ENCODE results near the gene WDR36. TPM values are rescaled to one million over a fixed set of nuclear protein-coding genes. Genes with fewer than 3 reads are reported as not detected.

WDR36 gene
- total RNA-seq: 10 to 100 TPM; 28.5 to 32.0 TPM
- 19.9 TPM for polyA plus RNA-seq (2013, experiment 1 of 2)
- polyA plus RNA-seq (2013, experiment 2 of 2): 18.6 TPM
- long read RNA-seq, experiment 1, partial matches to known transcripts: 0 of 13 reads
- long read RNA-seq, experiment 1, other reads (novel, unspliced or antisense): 13 of 13 reads
- long read RNA-seq, experiment 2, full-length matches to known transcripts: 32 of 38 reads
- long read RNA-seq, experiment 2, partial matches to known transcripts: 3 of 38 reads
- long read RNA-seq, experiment 2, other reads (novel, unspliced or antisense): 3 of 38 reads
- long read RNA-seq, experiment 3, full-length matches to known transcripts: 111 of 169 reads
- long read RNA-seq, experiment 3, partial matches to known transcripts: 38 of 169 reads
- long read RNA-seq, experiment 3, other reads (novel, unspliced or antisense): 20 of 169 reads
- long read RNA-seq, experiment 4, full-length matches to known transcripts: 8 of 21 reads
- long read RNA-seq, experiment 4, partial matches to known transcripts: 10 of 21 reads
- long read RNA-seq, experiment 4, other reads (novel, unspliced or antisense): 3 of 21 reads

DNA sequence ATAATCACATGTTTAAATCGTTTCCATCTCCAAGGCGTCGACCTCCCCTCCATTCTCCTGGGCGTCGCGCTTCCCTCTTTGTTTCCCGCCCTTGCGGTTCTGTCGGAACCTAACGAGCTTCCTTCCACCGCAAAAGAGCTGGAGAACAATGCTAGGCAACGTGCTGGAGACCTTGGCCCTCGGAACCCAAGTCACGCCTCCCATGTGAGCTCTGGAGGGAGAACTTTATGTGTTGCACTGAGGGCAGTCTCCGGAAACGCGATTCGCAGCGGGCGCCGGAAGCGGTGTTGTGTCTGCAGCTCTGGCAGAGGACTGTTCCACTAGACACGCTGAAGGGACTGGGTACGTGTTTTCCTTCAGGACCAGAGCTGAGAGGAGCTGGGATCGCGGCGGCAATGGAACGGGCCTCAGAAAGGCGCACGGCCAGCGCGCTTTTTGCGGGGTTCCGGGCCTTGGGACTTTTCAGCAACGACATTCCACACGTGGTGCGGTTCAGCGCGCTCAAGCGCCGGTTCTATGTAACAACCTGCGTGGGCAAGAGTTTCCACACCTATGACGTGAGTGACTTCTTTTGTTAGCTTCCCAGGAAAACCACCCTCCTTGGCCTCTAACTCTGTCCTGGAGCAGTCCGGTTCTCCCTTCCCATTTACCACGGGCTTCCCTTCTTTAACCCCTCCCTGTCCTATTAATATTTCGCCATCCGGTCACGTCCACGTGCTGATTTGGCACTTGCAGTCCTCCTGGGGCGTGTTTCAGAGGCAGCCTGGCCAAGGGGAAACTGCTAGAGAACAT lies at the start of gene WDR36:
TSS of gene WDR36 (plus strand) at position 287 of the 792 bp plus-strand sequence. CDS start at position 396, 109 bp downstream.
- Mint-ChIP-seq H3K36me3 (ENCODE audit: low read depth) (peaks cover 14% of the 10 kb centered on the region), H3K9me3 (peaks cover 18% of the 10 kb centered on the region), H3K4me3 (peak within 1 kb of the TSS; percentile 97), H3K27me3 (ENCODE audit: insufficient read depth) (peaks cover 19% of the 10 kb centered on the region), H3K4me1 (peaks cover 11% of the 10 kb centered on the region), H3K27ac (peak within 1 kb of the TSS; percentile 89)
- peak within 1 kb of the TSS; percentile 52 for H3K27ac ChIP-seq (ENCODE audit: low read depth, low read length)
- TF ChIP-seq, protein P1, sequence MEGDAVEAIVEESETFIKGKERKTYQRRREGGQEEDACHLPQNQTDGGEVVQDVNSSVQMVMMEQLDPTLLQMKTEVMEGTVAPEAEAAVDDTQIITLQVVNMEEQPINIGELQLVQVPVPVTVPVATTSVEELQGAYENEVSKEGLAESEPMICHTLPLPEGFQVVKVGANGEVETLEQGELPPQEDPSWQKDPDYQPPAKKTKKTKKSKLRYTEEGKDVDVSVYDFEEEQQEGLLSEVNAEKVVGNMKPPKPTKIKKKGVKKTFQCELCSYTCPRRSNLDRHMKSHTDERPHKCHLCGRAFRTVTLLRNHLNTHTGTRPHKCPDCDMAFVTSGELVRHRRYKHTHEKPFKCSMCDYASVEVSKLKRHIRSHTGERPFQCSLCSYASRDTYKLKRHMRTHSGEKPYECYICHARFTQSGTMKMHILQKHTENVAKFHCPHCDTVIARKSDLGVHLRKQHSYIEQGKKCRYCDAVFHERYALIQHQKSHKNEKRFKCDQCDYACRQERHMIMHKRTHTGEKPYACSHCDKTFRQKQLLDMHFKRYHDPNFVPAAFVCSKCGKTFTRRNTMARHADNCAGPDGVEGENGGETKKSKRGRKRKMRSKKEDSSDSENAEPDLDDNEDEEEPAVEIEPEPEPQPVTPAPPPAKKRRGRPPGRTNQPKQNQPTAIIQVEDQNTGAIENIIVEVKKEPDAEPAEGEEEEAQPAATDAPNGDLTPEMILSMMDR (conservative IDR thresholded peaks at IDR 0.05): no peak
- peak; percentile 98 for DNase-seq
- no peaks in the 10 kb centered on the region for H3K4me1 ChIP-seq (ENCODE audit: control insufficient read depth, insufficient read depth, low read length)
- H3K36me3 ChIP-seq (ENCODE audit: control insufficient read depth, insufficient read depth, low read length): peaks cover 14% of the 10 kb centered on the region
- no peaks in the 10 kb centered on the region for H3K27me3 ChIP-seq (ENCODE audit: control insufficient read depth, insufficient read depth, low read length, poor library complexity, severe bottlenecking)
- peaks cover 11% of the 10 kb centered on the region for H3K9me3 ChIP-seq (ENCODE audit: control insufficient read depth, low read length)
- WGBS, 2 experiments (ENCODE audit: insufficient coverage in 1 of 2, insufficient read length in 1 of 2): 2 to 3% methylated on average over 11 to 50 of the region's 50 CpGs
- H3K9ac ChIP-seq (ENCODE audit: extremely low read depth, low read length, poor library complexity, severe bottlenecking): peak within 1 kb of the TSS; percentile 77
- peak within 1 kb of the TSS; percentile 93 for H3K4me3 ChIP-seq (ENCODE audit: low read length)

DNA sequence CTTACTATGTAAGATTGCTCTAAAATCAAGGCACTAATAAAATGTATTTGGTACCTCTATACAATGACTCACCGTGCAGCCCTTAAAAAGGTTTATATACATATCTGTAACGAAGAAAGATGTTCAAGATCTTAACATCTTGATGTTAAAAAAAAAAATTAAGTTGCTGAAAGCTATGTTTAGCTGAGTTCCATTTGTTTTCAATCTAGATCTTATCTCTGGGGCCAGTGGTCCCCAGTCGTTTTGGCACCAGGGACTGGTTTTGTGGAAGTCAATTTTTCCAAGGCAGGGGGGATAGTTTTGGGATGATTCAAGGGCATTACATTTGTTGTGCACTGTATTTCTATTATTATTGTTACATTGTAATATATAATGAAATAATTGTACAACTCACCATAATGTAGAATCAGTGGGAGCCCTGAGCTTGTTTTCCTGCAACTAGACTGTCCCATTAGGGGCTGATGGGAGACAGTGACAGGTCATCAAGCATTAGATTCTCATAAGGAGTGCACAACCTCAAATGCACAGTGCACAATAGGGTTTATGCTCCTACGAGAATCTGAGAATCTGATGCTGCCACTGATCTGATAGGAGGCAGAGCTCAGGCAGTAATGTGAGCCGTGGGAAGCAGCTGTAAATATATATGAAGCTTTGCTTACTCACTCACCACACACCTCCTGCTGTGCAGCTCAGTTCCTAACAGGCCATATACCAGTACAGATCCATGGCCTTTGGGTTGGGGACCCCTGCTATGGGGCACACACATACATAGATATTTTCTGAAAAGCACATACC lies 48.2 kb upstream of the WDR36 start:
- peak; percentile 78 for DNase-seq
- WGBS, 2 experiments (ENCODE audit: insufficient coverage in 1 of 2, insufficient read length in 1 of 2): 94 to 95% methylated on average over 4 to 5 of the region's 5 CpGs

More for the DNA sequence above, 48.2 kb upstream of the WDR36 start:
- Mint-ChIP-seq H3K9me3 (no peaks in the 10 kb centered on the region), H3K4me1 (no peaks in the 10 kb centered on the region), H3K27me3 (ENCODE audit: insufficient read depth) (no peaks in the 10 kb centered on the region), H3K36me3 (ENCODE audit: low read depth) (no peaks in the 10 kb centered on the region), H3K4me3 (no peak overlapping the region), H3K27ac (peak overlapping the region; percentile 5)
- Histone ChIP-seq H3K9ac (ENCODE audit: extremely low read depth, low read length, poor library complexity, severe bottlenecking) (no peak overlapping the region), H3K4me3 (ENCODE audit: low read length) (no peak overlapping the region), H3K36me3 (ENCODE audit: control insufficient read depth, insufficient read depth, low read length) (no peaks in the 10 kb centered on the region), H3K27ac (ENCODE audit: low read depth, low read length) (no peak overlapping the region), H3K4me1 (ENCODE audit: control insufficient read depth, insufficient read depth, low read length) (no peaks in the 10 kb centered on the region), H3K9me3 (ENCODE audit: control insufficient read depth, low read length) (no peaks in the 10 kb centered on the region), H3K27me3 (ENCODE audit: control insufficient read depth, insufficient read depth, low read length, poor library complexity, severe bottlenecking) (no peaks in the 10 kb centered on the region)
- TF ChIP-seq, protein P1 (conservative IDR thresholded peaks at IDR 0.05): no peak

Measured in endodermal cell (in vitro differentiated cells).